SK-N-SH (cell line): ENCODE measurements around the gene ABCA1.

ENCODE experiments used
- MAX ChIP-seq: IDR thresholded peaks from 2 replicates; pipeline ENCODE4 v1.4.0; 2012; ENCODE audit warnings: low read depth
- POLR2AphosphoS5 ChIP-seq: IDR thresholded peaks from 2 replicates; pipeline ENCODE4 v1.6.1; 2012; ENCODE audit warnings: low read depth, low read length
- YY1 ChIP-seq: IDR thresholded peaks from 2 replicates; pipeline ENCODE4 v1.4.0; 2012; ENCODE audit warnings: low read depth, mild to moderate bottlenecking

- TF ChIP-seq YY1 (no peak), POLR2AphosphoS5 (no peak), MAX (no peak)
Observed at GRCh38 chr9:104775976-104776375, 152.0 kb downstream of the ABCA1 start.
